Right atrium auricular region (tissue), 2 donors: ENCODE results near the gene ZNF391. TPM values are rescaled to one million over a fixed set of nuclear protein-coding genes. Genes with fewer than 3 reads are reported as not detected.

Experiments
- DNase-seq: peaks from one replicate; pipeline ENCODE4 v3.0.0-alpha.2; 2019; ENCODE audit warnings: low spot score
- H3K27ac ChIP-seq, 2 donors: fragments of 200-600 bp; sonication (generic); 1 replicate in 1 of 2; 2 replicates in 1 of 2; pipeline ENCODE4 v1.5.1; 2016 to 2019
- H3K27me3 ChIP-seq, 2 donors: fragments of 200-600 bp; sonication (generic); one replicate each; pipeline versions ENCODE4 v1.5.1 to v1.6.0; 2017 to 2019
- H3K36me3 ChIP-seq: fragments of 200-600 bp; sonication (generic); one replicate; pipeline ENCODE4 v1.5.1; 2016
- H3K4me1 ChIP-seq, 2 donors: fragments of 200-600 bp; sonication (generic); one replicate each; pipeline versions ENCODE4 v1.5.1 to v1.6.0; 2017 to 2019
- H3K4me3 ChIP-seq, 2 donors: fragments of 200-600 bp; sonication (generic); 1 replicate in 1 of 2; 2 replicates in 1 of 2; pipeline ENCODE4 v1.5.1; 2017 to 2019; ENCODE audit warnings: mild to moderate bottlenecking in 1 of 2, moderate library complexity in 1 of 2
- H3K9me3 ChIP-seq, 2 donors: fragments of 200-600 bp; sonication (generic); one replicate each; pipeline ENCODE4 v1.5.1; 2019
- CTCF ChIP-seq, 2 donors: fragments of 200-600 bp; sonication (generic); IDR thresholded peaks; one replicate each; pipeline ENCODE4 v1.5.1; 2019; ENCODE audit warnings: antibody characterized with exemption in 2 of 2
- total RNA-seq, 2 donors: library from RNA; depleted of rRNA; stranded (reverse); fragments of >200 nt; gene quantifications; one replicate each; pipeline ENCODE4 v1.1.0, GENCODE V29; 2016

ZNF391 gene
- 1 to 10 TPM in 1 of 2 donors, under 1 TPM in 1; 0.89 to 1.3 TPM for total RNA-seq

GRCh38 chr6:27388293-27389197 lies at the start of gene ZNF391:
Gene ZNF391, plus strand, starts transcription at chr6:27388759. Its CDS starts 11,612 bp downstream, at chr6:27400371.
- peak; percentile 84 for DNase-seq
- TF ChIP-seq CTCF (IDR thresholded peaks at IDR 0.05), result no peak
- H3K27ac ChIP-seq, result peak within 1 kb of the TSS; percentile 75 to 78

GRCh38 chr6:27352850-27353249 lies 35.7 kb upstream of the ZNF391 start:
- TF ChIP-seq CTCF (IDR thresholded peaks at IDR 0.05), result no peak
- Histone ChIP-seq H3K9me3 (peaks cover 0 to 12% of the 10 kb centered on the region in 2 donors), H3K36me3 (no peaks in the 10 kb centered on the region), H3K4me1 (no peaks in the 10 kb centered on the region), H3K27me3 (no peaks in the 10 kb centered on the region), H3K27ac (no peak overlapping the region), H3K4me3 (no peak overlapping the region)
- no peak for DNase-seq

More at GRCh38 chr6:27388293-27389197, at the start of gene ZNF391:
- H3K9me3 ChIP-seq, result no peaks in the 10 kb centered on the region
- peaks cover 0 to 15% of the 10 kb centered on the region in 2 donors for H3K4me1 ChIP-seq
- no peaks in the 10 kb centered on the region for H3K27me3 ChIP-seq
- no peaks in the 10 kb centered on the region for H3K36me3 ChIP-seq
- H3K4me3 ChIP-seq, result peak within 1 kb of the TSS; percentile 52 to 71

- H3K4me1 ChIP-seq, result no peaks in the 10 kb centered on the region
- TF ChIP-seq CTCF (IDR thresholded peaks at IDR 0.05), result no peak
- DNase-seq, result no peak
- no peak overlapping the region for H3K4me3 ChIP-seq
- peaks cover 39% of the 10 kb centered on the region for H3K36me3 ChIP-seq
- H3K9me3 ChIP-seq, result peaks cover 0 to 37% of the 10 kb centered on the region in 2 donors
- no peaks in the 10 kb centered on the region for H3K27me3 ChIP-seq
- H3K27ac ChIP-seq, result no peak overlapping the region
Measured at GRCh38 chr6:27358786-27359185, 29.8 kb upstream of the ZNF391 start.

- no peak overlapping the region for H3K27ac ChIP-seq
- H3K27me3 ChIP-seq, result no peaks in the 10 kb centered on the region
- H3K4me1 ChIP-seq, result no peaks in the 10 kb centered on the region
- no peak for TF ChIP-seq CTCF (IDR thresholded peaks at IDR 0.05)
- peaks cover 0 to 37% of the 10 kb centered on the region in 2 donors for H3K9me3 ChIP-seq
- H3K36me3 ChIP-seq, result peaks cover 39% of the 10 kb centered on the region
- no peak overlapping the region for H3K4me3 ChIP-seq
- DNase-seq, result no peak
Measured at GRCh38 chr6:27359231-27359630, 29.3 kb upstream of the ZNF391 start.

GRCh38 chr6:27368202-27368601 lies 20.4 kb upstream of the ZNF391 start:
- no peak overlapping the region for H3K27ac ChIP-seq
- no peaks in the 10 kb centered on the region for H3K4me1 ChIP-seq
- no peaks in the 10 kb centered on the region for H3K9me3 ChIP-seq
- H3K36me3 ChIP-seq, result peaks cover 8% of the 10 kb centered on the region
- no peak overlapping the region for H3K4me3 ChIP-seq
- H3K27me3 ChIP-seq, result no peaks in the 10 kb centered on the region
- TF ChIP-seq CTCF (IDR thresholded peaks at IDR 0.05), result no peak
- no peak for DNase-seq
